HEK293 (cell line): Measurements from ENCODE around the gene C22orf39.
"Not testable (repeated sequence)": the region's sequence is repeated elsewhere in the genome, so short reads cannot be mapped to it uniquely, and the experiment has no call there.

Source experiments
- BCL11A ChIP-seq: fragments of 450-650 bp; formaldehyde crosslinking; IDR thresholded peaks from 2 replicates; pipeline ENCODE4 v1.5.1; 2016; ENCODE audit warnings: low read depth, missing biosample characterization, missing genetic modification characterization
- SETDB1 ChIP-seq: IDR thresholded peaks from one replicate; pipeline ENCODE4 v1.6.1; 2017; ENCODE audit warnings: mild to moderate bottlenecking, low read length, moderate library complexity, mixed read lengths; ENCODE audit not compliant: insufficient read length
- ZNF138 ChIP-seq: fragments of 450-650 bp; formaldehyde crosslinking; IDR thresholded peaks from 2 replicates; pipeline ENCODE4 v1.5.1; 2016; ENCODE audit warnings: missing biosample characterization, missing genetic modification characterization, borderline replicate concordance
- ZNF16 ChIP-seq: fragments of 450-650 bp; formaldehyde crosslinking; IDR thresholded peaks from 2 replicates; pipeline ENCODE4 v1.5.1; 2016; ENCODE audit warnings: low read depth, missing biosample characterization, missing genetic modification characterization
- ZNF350 ChIP-seq: fragments of 450-650 bp; formaldehyde crosslinking; IDR thresholded peaks from 2 replicates; pipeline ENCODE4 v1.5.0; 2017; ENCODE audit warnings: missing biosample characterization, mild to moderate bottlenecking, missing genetic modification characterization
- ZNF501 ChIP-seq: fragments of 450-650 bp; formaldehyde crosslinking; IDR thresholded peaks from 2 replicates; pipeline ENCODE4 v1.5.1; 2016; ENCODE audit warnings: missing biosample characterization, missing genetic modification characterization
- ZNF530 ChIP-seq: fragments of 450-650 bp; formaldehyde crosslinking; IDR thresholded peaks from 2 replicates; pipeline ENCODE4 v1.5.1; 2016; ENCODE audit warnings: low read depth, missing biosample characterization, missing genetic modification characterization
- TF ChIP-seq, protein P1 (sequence below): fragments of 450-650 bp; formaldehyde crosslinking; IDR thresholded peaks from 2 replicates; pipeline ENCODE4 v1.5.1; 2016; ENCODE audit warnings: missing biosample characterization, missing genetic modification characterization

DNA sequence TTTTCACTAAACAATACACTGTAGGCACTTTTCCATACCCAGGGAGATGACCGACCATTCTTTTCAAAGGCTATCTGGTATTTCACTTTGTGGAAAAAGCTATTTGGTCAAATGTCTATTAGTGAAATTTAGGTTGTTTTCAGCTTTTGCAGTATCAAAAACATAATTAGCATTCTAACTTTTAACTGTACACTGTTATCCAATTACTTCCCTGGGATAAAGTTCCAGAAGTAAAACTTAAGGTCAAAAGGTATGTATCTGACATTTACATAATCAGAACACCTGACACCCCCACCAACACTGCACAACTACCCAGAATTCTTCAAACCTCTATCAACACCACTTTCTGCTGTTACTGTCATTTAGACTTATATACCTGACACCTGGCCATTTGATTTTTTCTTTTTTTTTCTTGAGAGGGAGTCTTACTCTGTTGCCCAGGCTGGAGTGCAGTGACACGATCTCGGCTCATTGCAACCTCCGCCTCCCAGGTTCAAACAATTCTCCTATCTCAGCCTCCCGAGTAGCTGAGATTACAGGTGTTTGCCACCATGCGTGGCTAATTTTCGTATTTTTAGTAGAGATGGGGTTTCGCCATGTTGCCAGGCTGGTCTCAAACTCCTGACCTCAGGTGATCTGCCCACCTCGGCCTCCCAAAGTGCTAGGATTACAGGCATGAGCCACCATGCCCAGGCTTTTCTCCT is 2.1 kb downstream of the C22orf39 start:
- not testable (repeated sequence) for TF ChIP-seq BCL11A; ZNF501 (tag by site-specific recombination); ZNF138; ZNF530 (tag by site-specific recombination); SETDB1; ZNF16 (tag by site-specific recombination); ZNF350 (tag by site-specific recombination)
- TF ChIP-seq, protein P1, sequence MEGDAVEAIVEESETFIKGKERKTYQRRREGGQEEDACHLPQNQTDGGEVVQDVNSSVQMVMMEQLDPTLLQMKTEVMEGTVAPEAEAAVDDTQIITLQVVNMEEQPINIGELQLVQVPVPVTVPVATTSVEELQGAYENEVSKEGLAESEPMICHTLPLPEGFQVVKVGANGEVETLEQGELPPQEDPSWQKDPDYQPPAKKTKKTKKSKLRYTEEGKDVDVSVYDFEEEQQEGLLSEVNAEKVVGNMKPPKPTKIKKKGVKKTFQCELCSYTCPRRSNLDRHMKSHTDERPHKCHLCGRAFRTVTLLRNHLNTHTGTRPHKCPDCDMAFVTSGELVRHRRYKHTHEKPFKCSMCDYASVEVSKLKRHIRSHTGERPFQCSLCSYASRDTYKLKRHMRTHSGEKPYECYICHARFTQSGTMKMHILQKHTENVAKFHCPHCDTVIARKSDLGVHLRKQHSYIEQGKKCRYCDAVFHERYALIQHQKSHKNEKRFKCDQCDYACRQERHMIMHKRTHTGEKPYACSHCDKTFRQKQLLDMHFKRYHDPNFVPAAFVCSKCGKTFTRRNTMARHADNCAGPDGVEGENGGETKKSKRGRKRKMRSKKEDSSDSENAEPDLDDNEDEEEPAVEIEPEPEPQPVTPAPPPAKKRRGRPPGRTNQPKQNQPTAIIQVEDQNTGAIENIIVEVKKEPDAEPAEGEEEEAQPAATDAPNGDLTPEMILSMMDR (tag by site-specific recombination): not testable (repeated sequence)
